HG03432 (cell line): ENCODE data around the gene ATP8B4.
"Not testable (repeated sequence)": the region's sequence is repeated elsewhere in the genome, so short reads cannot be mapped to it uniquely, and the experiment has no call there.

ENCODE experiments used
- ATAC-seq: cut with Tn5 transposase; IDR thresholded peaks from one replicate; pipeline ENCODE4 v1.9.1; 2021; ENCODE audit warnings: mild to moderate bottlenecking, moderate library complexity; ENCODE audit not compliant: unreplicated experiment

The ATP8B4 gene

GRCh38 chr15:50138391-50138790 is 19.4 kb upstream of the ATP8B4 start:
- ATAC-seq: no peak

- ATAC-seq: no peak
Measured at GRCh38 chr15:50137893-50138292, 18.9 kb upstream of the ATP8B4 start.

GRCh38 chr15:50137330-50137761 is 18.3 kb upstream of the ATP8B4 start:
- ATAC-seq: no peak

GRCh38 chr15:50135031-50135551 is 16.1 kb upstream of the ATP8B4 start:
- ATAC-seq: peak; percentile 80

- ATAC-seq: peak; percentile 85
Measured at GRCh38 chr15:50134524-50135024, 15.5 kb upstream of the ATP8B4 start.

GRCh38 chr15:50132251-50132984 is 13.4 kb upstream of the ATP8B4 start:
- not testable (repeated sequence) for ATAC-seq

- ATAC-seq: no peak
Measured at GRCh38 chr15:50131617-50132016, 12.6 kb upstream of the ATP8B4 start.

- ATAC-seq: no peak
Measured at GRCh38 chr15:50128266-50128665, 9.2 kb upstream of the ATP8B4 start.

- ATAC-seq: no peak
Measured at GRCh38 chr15:50127255-50127777, 8.3 kb upstream of the ATP8B4 start.

GRCh38 chr15:50126072-50126471 is 7.0 kb upstream of the ATP8B4 start:
- ATAC-seq: no peak

- ATAC-seq: no peak
Measured at GRCh38 chr15:50124631-50125030, 5.6 kb upstream of the ATP8B4 start.

GRCh38 chr15:50123861-50124557 is 5.0 kb upstream of the ATP8B4 start:
- ATAC-seq: no peak

GRCh38 chr15:50120729-50121128 is 1.7 kb upstream of the ATP8B4 start:
- no peak for ATAC-seq

- ATAC-seq: no peak
Measured at GRCh38 chr15:50117431-50118027, 1.5 kb downstream of the ATP8B4 start.

GRCh38 chr15:50116477-50116876 is 2.6 kb downstream of the ATP8B4 start:
- ATAC-seq: no peak

GRCh38 chr15:50113992-50114780 is 4.8 kb downstream of the ATP8B4 start:
- ATAC-seq: no peak

- ATAC-seq: no peak
Measured at GRCh38 chr15:50113187-50113505, 5.9 kb downstream of the ATP8B4 start.

GRCh38 chr15:50112488-50113186 is 6.4 kb downstream of the ATP8B4 start:
- no peak for ATAC-seq

GRCh38 chr15:50110285-50110684 is 8.7 kb downstream of the ATP8B4 start:
- no peak for ATAC-seq
